GM21423 (cell line): ENCODE data around the gene NFYC.

ENCODE experiments used
- ATAC-seq: cut with Tn5 transposase; IDR thresholded peaks from one replicate; pipeline ENCODE4 v1.9.1; 2021; ENCODE audit warnings: mild to moderate bottlenecking, moderate library complexity; ENCODE audit not compliant: unreplicated experiment

Gene NFYC

DNA sequence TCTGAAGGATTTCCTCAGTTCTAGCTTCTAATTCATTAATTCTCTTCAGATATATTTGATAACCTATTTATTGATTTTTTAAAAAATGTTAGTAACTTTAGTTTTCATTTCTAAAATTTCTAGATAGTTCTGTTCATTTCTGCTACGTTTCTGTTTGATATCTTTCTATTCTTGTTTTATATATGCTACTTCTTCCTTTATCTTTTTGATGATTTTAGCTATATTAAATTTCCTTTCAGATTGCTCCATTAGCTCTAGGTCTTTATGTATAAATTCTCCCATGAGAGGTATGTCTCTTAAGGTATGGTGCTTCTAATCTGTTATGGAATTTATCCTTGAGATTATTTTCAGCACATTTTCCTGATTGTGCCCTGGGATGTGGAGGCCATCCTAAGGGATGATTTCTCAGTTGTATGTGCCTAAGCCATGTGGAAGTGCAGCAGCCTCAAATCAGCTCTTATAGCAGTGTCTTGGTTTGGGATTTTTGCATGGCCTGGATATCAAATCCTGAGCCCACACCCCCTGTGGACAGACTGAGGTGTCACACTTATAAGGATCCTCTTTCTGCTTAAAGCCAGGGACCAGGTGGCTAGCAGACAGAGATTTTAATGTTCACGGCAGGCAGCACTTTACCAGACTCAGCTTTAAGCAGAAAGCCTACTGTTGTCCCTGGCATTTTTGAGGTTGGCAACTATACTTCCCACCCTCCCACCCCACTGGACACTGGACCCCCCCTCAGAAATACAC lies 85.9 kb downstream of the NFYC start:
- no peak for ATAC-seq

GRCh38 chr1:40780678-40781607 lies 89.4 kb downstream of the NFYC start:
- no peak for ATAC-seq

GRCh38 chr1:40781608-40781971 lies 90.1 kb downstream of the NFYC start:
- no peak for ATAC-seq

DNA sequence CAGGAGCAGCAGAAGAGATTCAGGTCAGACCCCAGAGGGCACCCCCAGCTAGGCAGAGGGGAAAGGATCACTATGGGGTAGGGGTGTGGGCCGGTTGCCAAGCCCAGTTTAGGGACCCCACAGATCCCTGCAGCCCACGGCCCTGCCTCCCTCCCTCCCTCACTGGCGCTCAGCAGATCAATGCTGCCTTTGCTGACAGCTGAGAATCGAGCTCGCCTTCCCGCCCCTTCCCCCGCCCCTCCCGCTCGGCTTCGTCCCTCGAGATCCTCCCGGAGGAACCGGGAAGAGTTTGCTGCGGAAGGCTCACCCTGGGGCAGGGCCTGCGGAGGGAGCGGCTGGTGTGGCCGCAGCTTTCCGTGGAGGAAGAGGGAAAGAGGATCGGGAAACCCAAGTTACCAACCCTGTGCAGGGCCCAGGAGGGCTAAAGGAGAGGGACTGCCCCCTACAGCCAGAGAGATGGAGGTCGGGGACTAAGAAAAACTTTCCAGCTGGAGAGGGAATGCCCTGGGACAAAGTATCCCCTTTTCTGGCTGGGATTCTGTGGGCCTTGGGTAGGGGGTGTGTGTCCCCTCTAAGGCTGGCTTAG lies 91.0 kb downstream of the NFYC start:
- ATAC-seq, result no peak

GRCh38 chr1:40783001-40783905 lies 91.7 kb downstream of the NFYC start, which contains the start of gene KCNQ4:
Gene KCNQ4 (plus strand): TSS chr1:40783787. CDS start chr1:40784094, 307 bp downstream.
- no peak for ATAC-seq

DNA sequence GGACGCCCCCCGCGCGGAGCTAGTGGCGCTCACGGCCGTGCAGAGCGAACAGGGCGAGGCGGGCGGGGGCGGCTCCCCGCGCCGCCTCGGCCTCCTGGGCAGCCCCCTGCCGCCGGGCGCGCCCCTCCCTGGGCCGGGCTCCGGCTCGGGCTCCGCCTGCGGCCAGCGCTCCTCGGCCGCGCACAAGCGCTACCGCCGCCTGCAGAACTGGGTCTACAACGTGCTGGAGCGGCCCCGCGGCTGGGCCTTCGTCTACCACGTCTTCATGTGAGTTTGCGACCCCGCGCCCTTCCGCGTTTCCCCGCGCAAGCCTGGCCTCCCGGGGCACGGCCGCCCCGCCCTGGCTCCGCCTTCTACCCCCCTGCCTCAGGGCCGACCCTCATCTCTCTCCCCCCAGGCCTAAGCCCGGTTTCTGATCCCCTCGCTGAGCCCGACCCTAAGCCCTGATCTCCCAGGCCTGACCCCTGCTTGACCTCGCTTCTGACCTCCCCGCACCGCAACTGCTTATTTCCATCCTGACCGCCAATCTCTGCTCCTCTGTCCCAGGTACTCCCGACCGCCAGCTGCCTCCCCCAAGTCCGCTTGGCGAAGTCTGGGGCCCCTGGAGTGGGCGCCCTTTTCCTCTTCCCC lies 92.8 kb downstream of the NFYC start:
- ATAC-seq, result no peak

DNA sequence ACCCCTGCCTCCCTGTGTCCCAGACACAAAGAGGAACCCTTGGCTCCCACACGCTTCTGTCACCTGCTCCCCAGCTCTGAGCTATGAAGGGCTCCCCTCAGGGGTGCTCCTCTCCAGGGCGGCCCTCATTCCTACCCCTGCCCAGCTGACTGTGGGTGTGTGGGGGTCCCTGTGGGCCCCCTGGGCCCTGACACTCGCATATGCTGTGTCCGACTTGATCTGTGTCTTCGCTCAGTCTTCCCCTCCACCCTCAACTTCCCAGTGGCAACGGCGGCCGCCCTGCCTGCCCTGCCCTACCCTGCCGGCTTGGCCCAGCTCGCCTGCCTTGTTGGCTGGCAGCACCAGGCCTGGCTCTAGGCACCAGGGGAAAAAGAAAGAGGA lies 93.3 kb downstream of the NFYC start:
- no peak for ATAC-seq

DNA sequence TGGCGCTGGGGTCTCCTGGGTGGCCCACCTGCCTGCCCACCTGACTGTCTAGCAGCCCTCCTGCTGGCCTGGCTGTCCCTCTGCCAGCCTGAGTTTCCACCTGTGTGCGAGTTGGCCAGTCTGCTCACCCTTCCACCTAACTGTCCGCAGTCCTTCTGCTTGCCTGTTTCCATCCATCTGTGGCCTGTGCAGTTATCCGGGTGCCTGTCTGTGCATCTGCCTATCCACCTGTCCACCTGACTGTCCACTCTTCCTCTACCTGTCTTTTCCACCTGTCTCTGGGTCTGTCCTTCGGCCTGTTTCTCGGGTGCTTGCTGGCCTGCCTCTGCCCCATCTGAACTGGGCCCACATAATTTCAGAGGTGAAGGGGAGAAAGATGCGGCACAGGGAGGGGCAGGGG lies 93.9 kb downstream of the NFYC start:
- ATAC-seq, result no peak

GRCh38 chr1:40786171-40786994 lies 94.9 kb downstream of the NFYC start:
- no peak for ATAC-seq

DNA sequence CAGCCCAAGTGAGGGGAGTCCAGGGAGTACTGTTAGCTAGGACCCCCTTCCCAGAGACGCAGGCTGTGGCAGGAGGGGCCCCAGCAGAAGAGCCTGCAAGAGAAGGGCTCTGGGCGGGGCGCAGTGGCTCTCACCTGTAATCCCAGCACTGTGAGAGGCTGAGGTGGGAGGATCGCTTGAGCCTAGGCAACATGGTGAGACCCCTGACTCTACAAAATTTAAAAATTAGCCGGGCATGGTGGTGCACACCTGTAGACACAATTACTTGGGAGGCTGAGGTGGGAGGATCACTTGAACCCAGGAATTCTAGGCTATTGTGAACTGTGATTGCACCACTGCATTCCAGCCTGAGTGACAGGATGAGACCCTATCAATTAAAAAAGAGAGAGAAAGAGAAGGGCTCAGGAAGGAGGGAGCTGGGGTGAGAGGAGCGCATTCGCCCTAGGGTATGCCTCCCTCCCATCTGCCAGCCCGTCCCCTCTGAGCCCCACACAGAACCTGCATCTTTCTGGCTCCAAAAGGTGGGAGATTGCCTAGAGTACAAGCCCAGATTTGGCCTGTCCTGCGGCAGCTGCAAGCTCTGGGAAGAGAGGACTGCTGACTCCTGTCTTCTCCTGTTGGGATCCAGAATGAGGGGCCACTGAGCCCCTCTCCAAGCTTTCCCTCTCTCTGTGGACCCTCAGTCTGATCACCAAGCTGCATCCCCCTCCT lies 95.6 kb downstream of the NFYC start:
- ATAC-seq, result no peak

- ATAC-seq, result no peak
Measured at GRCh38 chr1:40787737-40788560, 96.4 kb downstream of the NFYC start.

DNA sequence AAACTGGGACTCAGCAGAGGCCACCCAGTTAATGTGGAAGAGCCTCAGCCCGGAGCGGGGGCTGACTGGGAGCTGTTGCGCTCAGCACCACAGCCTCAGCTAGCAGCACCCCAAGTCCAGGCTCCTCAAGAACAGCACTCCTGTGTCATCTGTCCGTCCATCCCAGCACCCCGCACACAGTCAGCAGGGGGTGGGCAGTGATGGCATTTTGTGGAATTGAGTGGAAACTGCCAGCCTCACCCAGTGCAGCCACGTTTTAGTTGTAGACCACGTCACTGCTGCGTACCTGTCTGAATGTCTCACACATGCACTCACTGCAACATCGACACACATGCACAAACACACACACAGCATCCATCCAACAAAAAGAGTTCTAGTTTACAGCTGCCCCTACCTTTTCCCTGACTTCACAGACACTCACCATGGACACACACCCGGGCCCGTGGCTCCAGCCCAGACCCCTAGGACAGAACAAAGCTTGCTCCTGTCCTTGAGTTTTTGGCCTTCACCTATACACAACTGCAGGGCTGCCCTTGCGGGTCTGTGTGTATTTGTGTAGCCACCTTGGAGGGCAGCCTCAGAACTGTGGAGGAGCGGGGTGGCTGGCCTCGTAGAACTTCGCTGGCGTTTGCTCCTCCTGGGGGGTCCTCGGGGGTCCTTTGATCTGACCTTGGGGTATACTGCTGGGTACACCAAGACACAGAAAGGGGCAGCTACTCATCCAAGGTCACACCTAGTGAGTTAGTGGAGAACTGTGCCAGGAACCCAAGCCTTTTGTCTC lies 97.2 kb downstream of the NFYC start:
- no peak for ATAC-seq

DNA sequence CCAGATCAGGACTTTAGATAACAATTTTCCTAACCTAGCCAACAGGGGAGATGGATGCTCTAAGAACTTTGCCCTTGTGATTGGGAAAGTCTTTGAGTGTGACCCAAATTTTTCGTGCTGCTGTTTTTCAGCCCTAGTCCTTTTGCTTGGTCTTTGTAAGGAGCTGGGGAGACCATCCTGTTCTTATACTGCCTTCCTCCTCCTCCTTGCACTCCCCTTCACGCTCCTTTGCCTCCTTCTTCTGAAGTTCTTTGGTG lies 97.8 kb downstream of the NFYC start:
- ATAC-seq, result no peak

GRCh38 chr1:40789661-40790430 lies 98.3 kb downstream of the NFYC start:
- ATAC-seq, result no peak

DNA sequence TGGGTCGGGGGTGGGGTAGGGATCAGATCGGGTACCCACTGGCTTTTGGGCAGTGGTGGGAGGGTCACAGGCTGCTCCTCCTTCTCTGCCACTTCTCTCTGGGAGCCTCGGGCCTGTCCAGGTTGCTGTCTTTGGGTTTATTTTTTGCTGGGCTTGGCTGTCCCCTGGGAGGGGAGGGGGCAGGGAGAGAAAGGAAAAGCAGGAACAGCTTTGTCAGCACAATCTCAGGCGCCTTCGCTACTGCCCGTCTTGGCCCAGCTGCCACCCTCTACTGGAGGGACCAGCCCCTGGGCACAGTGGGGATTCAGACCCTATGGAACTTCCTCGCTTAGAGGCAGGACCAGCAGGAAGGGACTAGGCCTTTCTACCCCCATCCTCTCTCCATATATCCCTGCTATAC lies 100.5 kb downstream of the NFYC start:
- ATAC-seq, result no peak

DNA sequence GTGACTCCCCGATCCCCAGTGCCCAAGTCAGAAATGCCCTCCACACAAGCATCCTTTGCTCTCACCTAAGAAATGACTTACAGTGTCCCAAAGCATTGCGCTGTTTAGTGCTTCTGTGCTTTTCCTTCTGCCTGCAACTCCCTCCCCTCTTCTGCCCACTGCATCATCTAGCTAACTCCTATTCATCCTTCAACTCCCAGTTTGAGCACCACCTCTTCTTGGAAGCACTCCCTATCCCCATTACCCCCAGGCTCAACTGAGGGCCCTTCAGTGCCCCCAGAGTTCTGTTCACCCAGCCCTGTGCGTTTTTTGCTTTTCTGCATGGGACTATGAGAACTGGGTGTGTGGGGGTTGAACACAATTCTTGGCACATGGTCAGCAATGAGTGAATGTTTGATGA lies 102.1 kb downstream of the NFYC start:
- ATAC-seq, result no peak

- no peak for ATAC-seq
Measured at GRCh38 chr1:40794048-40794447, 102.5 kb downstream of the NFYC start.
